Stimulated activated CD8-positive, alpha-beta memory T cell treated with anti-CD3 and anti-CD28 coated beads, Interleukin-7, amount 100 ng/mL, for 1 hour (primary cell): ENCODE data around the gene RAB31.

ENCODE experiments used
- DNase-seq, 2 donors: peaks; one replicate each; pipeline ENCODE4 v3.0.0-alpha.2; 2020; ENCODE audit warnings: low read depth in 2 of 2

The RAB31 gene

DNA sequence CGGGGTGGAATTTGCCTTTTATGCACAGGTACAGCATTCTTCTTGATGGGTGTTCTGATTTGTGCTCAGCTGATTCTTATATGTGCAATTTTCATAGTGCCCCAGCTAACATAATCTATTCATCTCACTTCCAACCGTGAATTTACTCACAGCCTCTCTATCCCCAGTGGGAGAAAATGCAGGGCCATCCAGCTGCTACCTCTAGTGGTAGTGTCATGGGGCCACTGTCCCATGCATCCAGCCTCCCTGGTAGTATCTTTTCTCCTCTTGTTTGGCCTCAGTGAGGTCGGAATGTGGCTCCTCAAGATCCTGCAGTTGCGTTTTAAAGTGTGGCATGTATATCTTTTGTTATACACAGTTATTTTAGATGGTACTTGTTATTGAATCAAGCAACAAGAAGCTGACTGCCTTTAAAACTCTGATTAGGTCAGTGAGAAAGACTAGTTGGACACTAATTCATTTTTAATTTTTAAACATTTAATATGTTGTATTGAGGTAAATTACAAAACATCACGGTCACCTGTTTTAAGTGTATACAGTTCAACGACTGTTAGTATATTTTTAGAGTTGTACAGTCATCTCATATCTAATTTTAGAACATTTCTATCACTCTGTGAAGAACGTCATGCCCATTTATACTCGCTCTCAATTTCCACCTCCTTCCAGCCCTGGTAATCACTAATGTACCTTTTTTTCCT, 109.8 kb downstream of the RAB31 start:
- no peak for DNase-seq

DNA sequence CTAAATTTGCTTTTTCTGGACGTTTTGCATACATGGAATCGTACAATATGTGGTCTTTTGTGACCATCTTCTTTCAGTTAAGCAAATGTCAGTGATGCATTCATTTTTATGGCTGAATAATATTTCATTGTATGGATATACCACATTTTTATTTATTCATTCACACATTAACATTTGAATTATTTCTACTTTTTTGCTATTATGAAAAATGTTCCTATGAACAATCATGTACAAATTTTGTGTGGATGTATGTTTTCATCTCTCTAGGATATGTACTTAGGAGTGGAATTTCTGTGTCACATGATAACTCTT, 110.3 kb downstream of the RAB31 start:
- DNase-seq = no peak

DNA sequence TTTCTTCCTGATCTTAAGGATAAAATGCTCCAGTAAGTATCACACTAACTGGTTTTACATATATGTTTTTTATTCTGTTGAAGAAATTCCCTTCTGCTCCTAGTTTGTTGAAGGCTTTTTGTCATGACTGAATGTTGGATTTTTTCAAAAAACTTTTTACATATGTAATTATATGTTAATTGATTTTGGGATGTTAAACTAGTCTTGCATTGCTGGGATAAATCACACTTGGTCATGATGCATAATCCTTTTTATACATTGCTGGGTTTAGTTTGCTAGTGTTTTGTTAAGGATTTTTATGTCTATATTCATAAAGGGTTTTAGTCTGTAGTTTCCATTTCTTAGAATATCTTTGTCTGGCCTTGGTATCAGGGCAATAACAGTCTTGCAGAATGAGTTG, 112.0 kb downstream of the RAB31 start:
- no peak for DNase-seq

GRCh38 chr18:9820719-9821118, 112.6 kb downstream of the RAB31 start:
- DNase-seq = no peak

- DNase-seq = no peak
Measured at GRCh38 chr18:9822587-9823185, 114.6 kb downstream of the RAB31 start.

DNA sequence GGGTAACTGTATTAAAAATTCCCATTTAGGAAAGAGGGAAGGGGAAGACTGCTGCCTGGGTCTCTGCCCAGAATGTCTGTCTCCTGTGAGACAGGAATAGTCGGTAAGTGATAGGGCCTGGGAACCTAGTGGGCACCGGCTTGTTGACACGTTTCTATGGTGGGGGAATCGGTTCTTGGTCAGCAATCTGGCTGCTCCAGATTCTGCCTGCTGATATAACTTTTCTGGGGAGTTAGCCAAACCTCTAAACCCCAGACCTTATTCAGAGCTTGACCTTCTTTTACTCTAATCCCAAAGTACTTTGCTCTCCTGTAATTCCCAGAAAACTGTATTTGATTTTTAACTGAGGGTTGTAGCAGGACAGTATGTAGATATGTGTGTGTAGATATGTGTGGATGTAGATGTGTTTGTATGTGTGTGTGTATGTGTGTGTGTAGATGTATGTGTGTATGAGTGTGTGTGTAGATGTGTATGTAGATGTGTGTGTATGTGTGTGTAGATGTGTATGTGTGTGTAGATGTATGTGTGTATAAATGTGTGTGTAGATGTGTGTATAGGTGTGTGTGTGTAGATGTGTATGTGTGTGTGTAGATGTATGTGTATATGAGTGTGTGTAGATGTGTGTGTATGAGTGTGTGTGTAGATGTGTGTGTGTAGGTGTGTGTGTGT, 115.8 kb downstream of the RAB31 start:
- DNase-seq = no peak

GRCh38 chr18:9824474-9824832, 116.4 kb downstream of the RAB31 start:
- no peak for DNase-seq

GRCh38 chr18:9824952-9825371, 116.9 kb downstream of the RAB31 start:
- DNase-seq = no peak

DNA sequence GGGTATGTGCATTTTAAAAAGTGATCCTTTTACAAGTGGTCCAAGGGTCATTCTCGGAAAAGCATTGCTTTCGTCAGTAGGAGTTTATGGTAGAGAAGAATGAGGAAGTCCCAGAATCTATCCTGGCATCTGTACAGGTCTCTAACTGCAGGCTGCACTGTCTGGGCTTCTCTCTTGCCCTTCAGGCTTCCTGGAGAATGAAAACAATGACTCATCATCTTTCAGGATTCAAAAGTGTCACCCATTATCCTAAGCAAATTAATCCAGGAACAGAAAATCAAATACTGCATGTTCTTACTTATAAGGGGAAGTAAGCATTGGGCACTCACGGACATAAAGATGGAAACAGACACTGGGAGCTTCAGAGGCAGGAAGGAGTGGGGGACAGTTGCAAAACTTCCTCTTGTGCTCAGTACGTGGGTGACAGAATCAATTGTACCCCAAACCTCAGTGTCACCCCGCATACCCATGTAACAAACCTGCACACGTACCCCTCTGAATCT, 117.5 kb downstream of the RAB31 start:
- no peak for DNase-seq

- no peak for DNase-seq
Measured at GRCh38 chr18:9826685-9827084, 118.6 kb downstream of the RAB31 start.

DNA sequence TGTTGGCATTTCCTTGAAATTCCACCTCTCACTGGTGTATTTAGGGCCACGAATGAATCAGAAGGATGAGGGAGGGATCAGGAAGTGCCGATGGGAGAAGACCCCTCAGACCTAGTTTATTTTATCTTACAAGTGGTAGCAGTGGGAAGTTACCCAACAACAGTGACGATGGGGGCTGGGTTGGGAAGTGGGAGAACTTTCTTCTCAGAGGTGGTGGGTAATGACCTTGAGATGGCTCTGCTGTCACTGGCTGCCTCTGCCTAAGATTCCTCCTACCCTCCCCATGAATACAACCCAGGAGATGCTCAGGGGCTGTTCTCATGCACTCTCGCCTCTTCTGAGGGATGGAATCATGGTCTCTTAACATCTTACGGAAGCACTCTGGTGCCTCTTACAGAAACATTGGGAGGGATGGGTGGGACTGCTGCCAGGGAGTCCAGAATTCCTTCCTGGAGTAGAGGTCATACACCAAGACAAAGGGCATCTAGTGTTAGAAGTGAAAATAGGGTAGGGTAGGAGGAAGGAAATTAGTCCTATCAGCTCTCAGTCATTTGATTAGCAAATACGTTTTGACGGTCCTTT, 119.2 kb downstream of the RAB31 start:
- no peak for DNase-seq

- DNase-seq = no peak
Measured at GRCh38 chr18:9827793-9828505, 119.8 kb downstream of the RAB31 start.

DNA sequence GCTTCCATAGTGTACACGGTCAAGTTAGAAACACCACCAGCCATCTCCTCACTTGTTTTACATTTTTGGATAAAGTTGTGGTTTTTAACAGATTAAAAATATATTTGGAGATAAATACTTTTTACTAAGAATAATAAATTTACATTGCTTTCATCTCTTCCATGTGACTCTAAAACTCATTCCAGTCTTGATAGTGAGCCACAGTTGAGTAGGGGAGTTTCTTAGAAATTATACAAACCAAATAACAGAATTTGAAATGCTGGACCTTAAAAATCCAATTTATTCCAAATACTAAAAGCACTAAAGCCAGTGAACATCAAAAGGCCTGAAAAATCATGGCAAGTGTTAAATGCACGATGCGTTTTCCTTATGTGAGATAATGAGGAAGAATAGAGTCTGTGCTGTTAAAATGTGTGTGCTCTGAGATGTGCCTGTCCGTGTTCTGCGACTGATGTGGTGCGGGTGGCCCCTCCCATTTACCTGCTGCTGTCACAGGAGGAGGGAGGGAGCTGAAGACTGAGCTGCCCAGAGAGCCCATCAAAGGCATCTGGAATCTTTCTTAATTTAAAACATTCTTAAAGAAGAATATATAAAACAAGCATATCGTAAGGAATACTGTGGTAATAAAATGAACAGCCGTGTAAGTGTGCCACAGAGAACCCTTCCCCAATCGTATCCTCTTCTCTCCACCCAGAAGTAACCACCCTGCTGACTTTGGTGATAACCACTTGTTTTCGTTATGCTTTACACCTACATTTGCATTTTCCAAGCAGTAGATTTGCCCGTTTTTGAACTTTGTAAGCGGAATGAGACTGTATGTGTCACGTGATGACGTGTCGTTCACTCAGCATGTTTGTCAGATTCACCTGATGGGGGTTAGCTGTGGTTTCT, 120.7 kb downstream of the RAB31 start:
- DNase-seq = no peak

- no peak for DNase-seq
Measured at GRCh38 chr18:9829397-9829712, 121.3 kb downstream of the RAB31 start.

DNA sequence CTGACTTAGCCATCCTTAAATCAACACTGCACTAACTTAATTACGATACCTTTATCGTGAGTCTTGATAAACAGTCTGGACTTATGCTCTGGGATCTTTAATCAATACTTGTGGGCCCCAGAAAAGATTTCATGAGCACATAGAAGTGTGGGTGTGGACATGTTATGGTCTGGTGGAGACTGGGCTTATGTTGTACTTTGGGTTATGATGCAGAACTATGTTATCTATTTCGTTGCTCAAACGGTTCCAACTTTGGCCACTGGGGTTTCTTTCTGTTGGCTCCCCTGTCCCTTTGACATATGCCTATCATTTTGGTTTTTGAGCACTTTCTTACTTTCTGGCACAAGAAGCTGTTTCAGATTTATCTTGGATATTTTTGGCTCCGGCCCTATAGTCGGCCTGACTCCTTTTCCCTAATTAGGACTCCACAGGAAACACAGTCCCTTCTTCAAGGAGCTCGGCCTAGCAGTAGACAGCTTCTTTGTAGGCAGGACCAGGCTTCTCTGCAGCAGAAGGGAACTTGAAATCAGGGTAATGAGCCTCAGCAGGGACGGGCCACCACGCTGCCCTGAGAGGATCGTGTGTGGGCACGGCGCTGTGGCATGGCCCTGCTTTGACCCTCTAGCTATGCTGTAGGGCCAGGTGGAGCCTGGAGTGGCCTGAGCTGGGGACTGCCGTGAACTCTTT, 123.1 kb downstream of the RAB31 start:
- no peak for DNase-seq

GRCh38 chr18:9831723-9832199, 123.7 kb downstream of the RAB31 start:
- DNase-seq = no peak

DNA sequence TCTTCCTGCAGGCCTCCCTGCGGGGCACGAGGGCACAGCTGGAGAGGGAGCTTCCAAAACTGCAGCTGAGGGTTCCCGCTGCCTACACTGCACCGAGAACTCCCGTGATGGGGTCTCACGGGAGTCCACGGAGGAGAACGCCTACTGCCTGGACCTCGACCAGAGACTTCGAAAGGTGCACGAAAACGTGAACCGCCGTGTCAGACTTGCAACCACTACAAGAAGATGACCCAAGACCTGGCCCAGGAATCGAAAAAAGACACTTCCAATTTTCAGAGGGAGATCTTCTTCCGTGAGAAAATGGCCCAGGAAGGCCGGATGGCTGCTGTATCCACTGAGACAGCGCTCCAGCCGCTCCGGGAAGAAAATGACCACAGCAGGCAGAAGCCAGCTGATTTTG, 124.8 kb downstream of the RAB31 start:
- no peak for DNase-seq

- no peak for DNase-seq
Measured at GRCh38 chr18:9834551-9834950, 126.5 kb downstream of the RAB31 start.

- DNase-seq = no peak
Measured at GRCh38 chr18:9835113-9835755, 127.1 kb downstream of the RAB31 start.

DNA sequence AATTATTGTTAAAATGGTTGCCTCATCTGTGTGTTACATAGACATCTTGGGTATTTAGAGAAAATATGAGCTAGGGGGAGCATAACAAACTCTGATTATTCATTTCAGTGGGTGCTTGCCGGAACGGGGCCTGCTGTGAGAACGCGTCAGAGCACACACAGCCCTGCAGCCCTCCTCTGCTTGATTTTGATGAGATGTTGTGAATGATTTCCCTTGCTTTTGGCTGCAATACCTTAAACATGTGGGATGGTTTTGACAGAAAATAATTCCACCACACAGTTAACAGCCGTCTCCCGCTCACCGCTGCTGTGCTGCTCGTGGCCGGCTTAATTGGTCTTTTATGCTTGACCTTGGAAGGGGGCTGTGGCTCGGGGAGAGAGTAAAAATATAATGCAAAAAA, 127.7 kb downstream of the RAB31 start:
- DNase-seq = no peak
